Rectal smooth muscle tissue (tissue), 1 donor: Measurements from ENCODE around the gene PLXND1.

Experiments used
- H3K27ac ChIP-seq: one replicate; pipeline ENCODE4 v1.7.0; 2013; ENCODE audit warnings: low read depth, low read length, inconsistent platforms
- H3K27me3 ChIP-seq: one replicate; pipeline ENCODE4 v1.7.0; 2013; ENCODE audit warnings: low read length; ENCODE audit not compliant: control insufficient read depth, insufficient read depth
- H3K36me3 ChIP-seq: one replicate; pipeline ENCODE4 v1.7.0; 2013; ENCODE audit warnings: low read length; ENCODE audit not compliant: control insufficient read depth, insufficient read depth
- H3K4me1 ChIP-seq: one replicate; pipeline ENCODE4 v1.7.0; 2013; ENCODE audit warnings: low read length; ENCODE audit not compliant: control insufficient read depth, insufficient read depth
- H3K4me3 ChIP-seq: one replicate; pipeline ENCODE4 v1.7.0; 2013; ENCODE audit warnings: low read length
- H3K9ac ChIP-seq: one replicate; pipeline ENCODE4 v1.7.0; 2013; ENCODE audit warnings: low read length

PLXND1 gene

DNA sequence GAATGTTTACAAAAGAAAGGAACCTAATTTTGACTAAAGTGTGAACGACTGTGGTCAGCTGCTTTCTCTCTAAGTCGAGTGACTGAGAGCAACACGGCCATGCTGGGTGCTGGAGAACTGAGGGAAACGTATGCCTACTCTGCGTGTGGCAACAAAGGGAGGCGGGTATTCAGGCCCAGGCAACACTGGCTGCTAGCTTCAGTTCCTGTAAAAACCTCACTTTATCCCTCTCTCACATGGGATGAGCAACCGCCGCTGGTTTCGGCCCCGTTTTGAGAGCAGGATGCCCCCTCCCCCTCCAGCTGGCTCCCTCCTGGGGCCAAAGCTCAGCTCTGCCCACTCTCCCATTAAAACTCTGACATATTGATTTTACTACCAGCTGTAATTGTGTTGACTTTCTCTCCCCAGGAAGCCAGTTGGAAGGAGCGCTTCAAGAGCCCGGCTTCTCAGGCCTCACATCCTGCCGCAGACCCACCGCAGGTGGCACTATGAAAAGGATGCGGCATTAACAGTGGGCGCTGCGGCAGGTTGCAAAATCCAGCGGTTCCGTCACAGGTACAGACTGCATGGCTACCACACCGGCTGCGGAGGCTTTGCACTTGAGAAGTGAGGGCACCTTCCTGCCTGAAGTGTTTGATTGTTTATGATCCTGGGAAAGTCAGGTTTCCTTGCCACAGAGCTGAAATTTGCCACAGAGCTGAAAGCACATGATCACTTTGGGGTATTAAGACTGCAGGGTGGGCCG lies 12.7 kb downstream of the PLXND1 start:
- no peak overlapping the region for H3K9ac ChIP-seq
- peaks cover 16% of the 10 kb centered on the region for H3K4me1 ChIP-seq
- H3K27ac ChIP-seq = peak overlapping the region; percentile 51
- no peak overlapping the region for H3K4me3 ChIP-seq
- no peaks in the 10 kb centered on the region for H3K27me3 ChIP-seq
- H3K36me3 ChIP-seq = no peaks in the 10 kb centered on the region

DNA sequence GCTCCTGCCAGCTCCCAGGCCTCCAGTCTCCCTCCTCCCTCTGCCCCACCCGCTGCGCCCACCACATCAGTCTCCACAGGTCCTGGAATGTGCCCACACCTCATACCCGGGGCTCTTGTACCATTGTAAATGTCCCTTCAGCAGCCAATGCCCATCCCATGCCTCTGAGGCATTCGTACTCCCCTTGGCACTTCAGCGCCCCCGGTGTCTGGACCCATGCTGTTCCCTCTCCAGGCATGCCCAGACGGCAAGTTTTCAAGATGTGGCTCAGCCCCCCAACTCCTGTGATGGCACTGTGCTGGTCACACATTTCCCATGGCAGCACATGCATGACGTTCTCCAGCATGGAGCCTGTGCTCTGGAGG lies 13.3 kb downstream of the PLXND1 start:
- Histone ChIP-seq H3K4me1 (peaks cover 16% of the 10 kb centered on the region), H3K4me3 (no peak overlapping the region), H3K36me3 (no peaks in the 10 kb centered on the region), H3K27ac (peak overlapping the region; percentile 51), H3K9ac (no peak overlapping the region), H3K27me3 (no peaks in the 10 kb centered on the region)

DNA sequence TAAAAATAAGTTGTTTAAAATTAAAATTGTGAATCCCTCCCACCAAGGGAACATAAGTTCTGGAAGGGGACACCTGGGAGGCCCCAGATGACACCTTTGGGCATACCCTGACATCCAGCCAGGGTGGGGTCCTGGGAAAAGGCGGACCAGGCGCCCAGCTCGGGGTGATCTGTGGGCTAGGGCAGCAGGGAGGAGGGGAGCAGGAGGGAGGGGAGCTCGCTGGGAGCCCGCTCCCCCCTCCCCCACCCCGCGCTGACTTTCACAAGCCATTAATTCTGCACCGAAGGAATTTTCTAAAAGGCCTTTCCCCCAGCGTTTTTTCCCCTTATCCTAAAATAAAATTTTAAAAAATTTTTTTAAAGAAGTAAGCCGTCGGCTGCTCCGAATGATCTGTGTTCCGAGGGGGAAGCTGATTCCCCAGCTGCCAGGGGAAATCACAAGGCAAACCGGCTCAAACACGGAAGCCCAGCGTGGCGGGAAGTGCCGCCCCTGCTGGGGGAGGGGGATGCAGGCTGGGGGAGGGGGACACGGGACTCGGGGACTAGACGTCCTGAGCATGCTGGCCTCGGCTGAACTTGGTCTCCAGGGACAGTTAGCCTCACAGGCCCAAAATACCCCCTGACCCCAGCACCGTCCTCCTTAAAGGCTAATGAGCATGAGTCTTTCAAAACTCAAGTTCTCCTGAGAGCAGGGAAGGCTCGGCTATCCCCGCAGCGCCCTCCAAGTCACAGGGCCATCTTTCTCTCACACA lies 13.9 kb downstream of the PLXND1 start:
- Histone ChIP-seq H3K27me3 (no peaks in the 10 kb centered on the region), H3K4me1 (peaks cover 13% of the 10 kb centered on the region), H3K36me3 (no peaks in the 10 kb centered on the region), H3K4me3 (no peak overlapping the region), H3K27ac (peak overlapping the region; percentile 51), H3K9ac (no peak overlapping the region)

DNA sequence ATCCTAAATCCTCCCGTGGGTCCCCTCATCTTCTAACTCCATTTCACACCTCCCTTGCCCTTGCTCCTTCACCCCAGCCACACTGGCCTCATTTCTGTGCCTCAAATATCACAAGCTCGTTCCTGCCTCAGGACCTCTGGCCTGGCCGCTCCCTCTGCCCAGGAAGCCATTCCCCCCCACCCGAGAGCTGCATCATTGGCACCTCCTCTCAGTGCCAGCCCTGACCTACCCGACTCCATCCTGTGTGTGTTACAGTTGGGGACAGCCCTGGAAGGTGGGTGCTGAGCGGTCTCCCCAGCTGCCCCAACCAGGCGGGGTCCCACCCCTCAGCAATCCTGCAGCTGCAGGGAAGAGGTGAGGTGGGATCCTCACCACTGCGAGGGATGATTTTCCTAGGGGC lies 14.5 kb downstream of the PLXND1 start:
- no peaks in the 10 kb centered on the region for H3K36me3 ChIP-seq
- no peaks in the 10 kb centered on the region for H3K27me3 ChIP-seq
- peaks cover 16% of the 10 kb centered on the region for H3K4me1 ChIP-seq
- H3K4me3 ChIP-seq = no peak overlapping the region
- no peak overlapping the region for H3K9ac ChIP-seq
- peak overlapping the region; percentile 39 for H3K27ac ChIP-seq

DNA sequence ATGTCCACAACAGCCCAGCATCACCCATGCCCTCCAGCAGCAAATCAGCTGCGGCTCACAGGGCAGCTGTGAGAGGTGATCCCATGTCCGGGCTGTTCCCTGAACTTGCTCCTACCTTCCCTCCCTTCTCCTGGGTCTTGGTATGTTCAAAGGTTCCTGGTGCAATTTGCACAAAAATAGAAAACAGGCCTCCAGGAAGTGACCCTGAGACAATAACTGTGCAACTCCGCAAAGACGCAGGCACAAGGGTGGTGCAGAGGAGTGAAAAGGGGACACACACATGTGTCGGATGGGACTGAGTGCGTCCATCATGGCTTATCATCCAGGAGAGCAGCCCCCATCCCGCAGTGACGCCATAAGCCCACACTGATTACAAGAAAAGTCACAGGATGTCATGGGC lies 16.3 kb downstream of the PLXND1 start:
- H3K9ac ChIP-seq = no peak overlapping the region
- H3K27ac ChIP-seq = no peak overlapping the region
- no peak overlapping the region for H3K4me3 ChIP-seq
- no peaks in the 10 kb centered on the region for H3K27me3 ChIP-seq
- peaks cover 5% of the 10 kb centered on the region for H3K36me3 ChIP-seq
- H3K4me1 ChIP-seq = peaks cover 9% of the 10 kb centered on the region

DNA sequence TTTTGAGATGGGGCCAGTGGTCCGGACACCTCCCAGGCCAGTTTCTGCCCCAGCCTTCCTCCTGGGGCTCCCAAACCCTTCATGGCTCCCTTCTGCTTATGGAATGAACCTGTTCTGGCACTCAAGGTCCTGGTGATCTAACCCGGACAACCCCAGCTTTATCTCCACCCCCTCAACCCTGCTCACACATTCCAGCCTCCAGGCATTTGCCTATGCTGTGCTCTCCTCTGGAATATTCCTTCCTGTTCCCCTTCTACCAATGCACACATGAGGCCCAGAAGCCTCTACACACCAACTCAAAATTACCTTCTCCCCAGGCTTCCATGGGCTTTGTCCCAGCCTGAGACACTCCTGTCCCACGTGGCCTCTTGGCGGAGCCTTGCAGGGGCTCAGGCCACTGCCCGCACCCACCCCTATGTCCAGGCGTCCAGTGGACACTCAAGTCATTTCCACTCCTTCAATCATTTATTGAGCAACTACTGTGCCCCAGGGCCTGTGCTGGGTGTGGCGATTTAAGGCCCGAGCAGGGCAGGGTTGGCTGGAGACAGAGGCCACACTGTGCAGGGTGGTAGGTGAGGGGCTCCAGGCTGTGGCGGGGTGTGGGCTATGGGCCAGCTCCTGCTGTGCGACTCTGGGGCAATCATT lies 18.8 kb downstream of the PLXND1 start:
- H3K27ac ChIP-seq = no peak overlapping the region
- peaks cover 7% of the 10 kb centered on the region for H3K4me1 ChIP-seq
- no peak overlapping the region for H3K9ac ChIP-seq
- peaks cover 8% of the 10 kb centered on the region for H3K36me3 ChIP-seq
- H3K4me3 ChIP-seq = no peak overlapping the region
- H3K27me3 ChIP-seq = no peaks in the 10 kb centered on the region

DNA sequence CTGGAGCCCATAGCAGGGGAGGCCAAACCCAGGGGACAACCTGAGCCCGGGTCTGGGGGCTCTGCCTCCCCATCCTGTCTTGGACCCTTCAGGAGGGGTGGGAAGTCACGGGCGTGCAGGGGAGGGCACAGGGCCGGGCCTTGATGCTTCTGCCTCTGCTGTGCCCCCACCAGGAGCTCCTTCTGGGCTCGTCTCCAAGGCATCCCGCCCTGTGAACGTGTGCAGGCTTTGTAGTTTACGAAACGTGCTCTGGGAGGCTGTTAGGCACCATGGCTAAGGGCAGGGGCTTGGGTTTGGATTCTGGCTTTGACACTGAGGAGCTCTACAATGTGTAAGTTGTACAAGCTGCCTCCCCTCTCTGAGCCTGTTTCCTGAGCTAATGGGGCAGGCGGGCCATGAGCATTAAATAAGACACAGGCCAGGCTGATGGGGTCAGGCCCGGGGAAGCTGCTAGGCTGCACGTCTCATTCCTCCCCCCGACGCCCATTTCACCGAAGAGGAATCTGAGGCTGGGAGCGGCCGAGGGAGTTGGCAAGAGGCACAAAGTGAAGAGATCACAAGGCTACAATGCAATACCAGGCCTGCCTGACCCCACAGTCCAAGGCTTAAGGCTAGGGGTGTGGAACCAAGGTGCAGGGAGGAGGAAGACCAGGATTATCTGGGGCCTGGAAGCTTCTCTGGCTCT lies 19.6 kb downstream of the PLXND1 start:
- H3K36me3 ChIP-seq = peaks cover 8% of the 10 kb centered on the region
- H3K9ac ChIP-seq = no peak overlapping the region
- H3K27me3 ChIP-seq = no peaks in the 10 kb centered on the region
- peak overlapping the region; percentile 14 for H3K27ac ChIP-seq
- no peak overlapping the region for H3K4me3 ChIP-seq
- peaks cover 4% of the 10 kb centered on the region for H3K4me1 ChIP-seq

DNA sequence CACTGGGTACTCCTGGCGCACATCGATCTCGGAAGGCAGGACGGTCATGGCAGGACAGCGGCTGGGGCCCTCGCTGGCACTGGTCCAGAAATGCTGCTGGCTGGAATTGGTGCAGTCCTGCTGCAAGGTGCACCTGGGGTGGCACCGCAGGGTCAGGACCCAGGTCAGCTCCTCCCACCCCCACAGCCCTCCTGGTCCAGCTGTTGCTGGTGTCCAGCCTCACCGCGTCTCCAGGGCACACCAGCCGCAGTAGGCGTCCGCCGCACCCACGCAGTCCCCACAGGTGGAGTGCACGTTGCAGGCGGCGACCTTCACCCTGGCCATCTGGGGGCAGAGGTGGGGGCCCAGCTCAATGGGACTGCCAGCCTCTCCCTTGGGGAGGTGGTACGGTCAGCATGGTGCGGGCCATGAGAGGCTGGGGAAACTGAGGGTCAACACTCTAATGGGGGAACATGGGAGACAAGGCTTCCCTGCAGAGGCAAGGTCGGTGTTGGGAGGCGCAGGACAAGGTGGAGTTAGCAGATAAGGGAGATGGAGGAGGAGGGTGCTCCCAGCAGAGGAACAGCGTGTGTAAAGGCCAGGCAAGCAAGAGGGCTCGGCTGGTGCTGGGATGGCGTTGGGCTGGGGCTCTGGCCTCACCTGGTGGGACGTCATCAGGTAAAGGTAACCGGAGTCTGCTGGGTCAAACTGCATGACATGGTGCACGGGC lies 20.4 kb downstream of the PLXND1 start:
- Histone ChIP-seq H3K4me1 (peaks cover 3% of the 10 kb centered on the region), H3K27me3 (no peaks in the 10 kb centered on the region), H3K9ac (no peak overlapping the region), H3K4me3 (no peak overlapping the region), H3K27ac (no peak overlapping the region), H3K36me3 (peaks cover 8% of the 10 kb centered on the region)

DNA sequence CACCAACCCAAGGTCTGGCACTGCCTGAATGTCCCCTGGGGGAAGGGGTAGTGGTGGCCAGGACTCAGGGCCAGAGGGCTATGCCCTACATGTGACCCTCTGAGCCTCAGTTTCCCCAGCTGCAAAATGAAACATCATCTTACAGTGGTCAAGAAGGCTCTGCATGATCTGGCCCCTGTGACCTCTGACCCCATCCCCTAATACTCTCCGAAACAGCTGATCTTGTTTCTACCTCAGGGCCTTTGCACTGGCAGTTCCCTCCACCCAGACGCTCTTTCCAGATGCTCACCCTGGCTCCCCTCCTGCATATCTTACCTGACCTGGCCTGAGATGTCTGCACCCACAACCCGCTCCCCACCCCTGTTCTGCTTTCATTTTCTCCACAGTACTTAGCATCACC lies 21.8 kb downstream of the PLXND1 start:
- H3K9ac ChIP-seq = no peak overlapping the region
- peaks cover 8% of the 10 kb centered on the region for H3K36me3 ChIP-seq
- no peaks in the 10 kb centered on the region for H3K27me3 ChIP-seq

DNA sequence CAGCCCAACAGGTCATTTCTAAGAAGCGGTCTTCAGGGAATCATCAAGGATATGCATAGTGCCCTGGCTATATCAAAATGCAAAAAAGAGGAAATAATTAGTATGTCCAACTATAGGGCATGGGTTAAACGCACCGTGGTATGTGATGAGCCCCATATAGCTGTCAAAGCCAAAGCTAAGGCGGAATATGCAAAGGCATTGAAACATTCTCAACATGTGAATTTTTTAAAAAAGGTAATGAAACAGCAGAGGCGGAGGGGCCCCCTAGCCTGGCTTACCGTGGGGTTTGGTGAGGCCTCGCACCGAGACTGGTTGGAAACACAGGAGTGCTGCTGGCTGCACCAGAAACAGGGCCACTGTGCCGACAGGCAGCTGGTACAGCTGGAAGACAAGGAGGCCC lies 23.2 kb downstream of the PLXND1 start:
- peaks cover 8% of the 10 kb centered on the region for H3K36me3 ChIP-seq
- no peak overlapping the region for H3K4me3 ChIP-seq
- H3K4me1 ChIP-seq = peaks cover 3% of the 10 kb centered on the region
- no peaks in the 10 kb centered on the region for H3K27me3 ChIP-seq
- H3K27ac ChIP-seq = no peak overlapping the region
- H3K9ac ChIP-seq = no peak overlapping the region

More for the DNA sequence above, 21.8 kb downstream of the PLXND1 start:
- Histone ChIP-seq H3K4me3 (no peak overlapping the region), H3K4me1 (peaks cover 3% of the 10 kb centered on the region), H3K27ac (no peak overlapping the region)

DNA sequence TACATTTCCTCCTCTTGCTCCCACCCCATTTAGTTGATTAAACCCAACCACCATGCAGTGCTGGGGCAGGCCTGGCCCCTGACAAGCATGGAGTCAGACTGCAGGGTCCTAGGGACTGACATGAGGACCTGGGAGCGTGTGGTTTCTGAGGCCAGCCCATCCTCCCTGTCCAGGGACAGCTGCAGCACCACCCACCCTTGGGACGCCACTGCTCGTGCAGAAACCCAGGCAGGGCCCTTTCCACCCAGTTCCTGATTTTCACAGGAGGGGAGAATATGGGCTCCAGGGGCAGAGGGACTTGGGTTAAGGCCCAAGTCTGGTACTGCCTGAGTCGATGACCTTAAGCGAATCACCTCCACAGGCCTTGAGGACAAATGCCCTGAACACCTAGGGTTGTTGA lies 23.7 kb downstream of the PLXND1 start:
- H3K27me3 ChIP-seq = no peaks in the 10 kb centered on the region
- no peak overlapping the region for H3K9ac ChIP-seq
- H3K4me3 ChIP-seq = no peak overlapping the region
- no peak overlapping the region for H3K27ac ChIP-seq
- H3K4me1 ChIP-seq = peaks cover 3% of the 10 kb centered on the region
- H3K36me3 ChIP-seq = peaks cover 8% of the 10 kb centered on the region

DNA sequence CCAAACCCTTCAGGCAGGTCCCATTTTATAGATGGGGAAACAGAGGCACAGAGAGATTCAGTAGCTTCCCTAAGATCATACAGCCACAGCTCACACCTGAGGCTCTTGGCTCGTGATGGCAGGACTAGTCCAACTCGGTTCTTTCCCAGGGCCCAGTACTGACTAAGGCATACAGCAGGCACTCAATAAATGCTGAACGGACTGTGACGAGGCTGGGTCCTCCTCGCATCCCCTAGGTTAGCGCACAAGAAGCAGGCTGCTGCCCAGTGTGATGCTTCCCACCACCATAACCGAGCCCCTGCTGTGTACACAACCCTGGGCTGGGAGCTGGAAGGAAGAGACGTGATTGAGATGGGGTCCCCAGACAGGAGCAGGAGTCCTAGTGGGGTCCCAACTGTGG lies 24.9 kb downstream of the PLXND1 start:
- Histone ChIP-seq H3K4me3 (no peak overlapping the region), H3K4me1 (no peaks in the 10 kb centered on the region), H3K27ac (no peak overlapping the region), H3K9ac (no peak overlapping the region), H3K27me3 (no peaks in the 10 kb centered on the region), H3K36me3 (peaks cover 7% of the 10 kb centered on the region)
